NCI-H2196 treated with DMSO at 0.1 percent for 48 hours (cell line): Measurements from ENCODE around the gene KNTC1.
"Not testable (repeated sequence)": the region's sequence is repeated elsewhere in the genome, so short reads cannot be mapped to it uniquely, and the experiment has no call there.

Experiments used
- DNase-seq: peaks from one replicate; lab custom pipeline; 2025; ENCODE audit not compliant: unreplicated experiment; lab: John Stamatoyannopoulos, UW

The KNTC1 gene

DNA sequence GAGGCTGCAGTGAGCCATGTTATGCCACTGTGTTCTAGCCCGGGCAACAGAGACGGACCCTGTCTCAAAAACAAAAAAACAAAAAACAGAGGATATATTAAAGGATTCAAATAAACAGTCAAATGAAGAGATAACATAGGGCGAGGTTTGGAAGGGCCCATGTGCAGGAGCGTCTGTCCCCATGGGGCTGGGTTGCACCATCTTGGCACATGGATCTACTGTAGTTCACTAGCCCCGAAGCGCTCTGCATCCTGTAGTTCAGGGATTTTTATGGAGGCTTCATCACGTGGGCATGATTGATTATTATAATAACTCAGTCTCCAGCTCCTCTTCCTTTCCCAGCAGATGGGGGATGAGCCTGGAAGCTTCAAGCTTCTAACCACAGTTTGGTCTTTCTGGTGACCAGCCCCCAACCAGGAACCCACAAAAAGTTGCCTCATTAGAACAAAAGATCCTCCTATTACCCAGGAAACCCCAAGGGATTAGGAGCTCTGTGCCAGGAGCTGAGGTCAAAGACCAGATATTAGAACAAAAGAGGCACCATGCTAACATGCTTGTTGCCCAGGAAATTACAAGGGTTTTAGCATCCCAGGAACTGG lies 116.3 kb downstream of the KNTC1 start:
- DNase-seq: no peak

DNA sequence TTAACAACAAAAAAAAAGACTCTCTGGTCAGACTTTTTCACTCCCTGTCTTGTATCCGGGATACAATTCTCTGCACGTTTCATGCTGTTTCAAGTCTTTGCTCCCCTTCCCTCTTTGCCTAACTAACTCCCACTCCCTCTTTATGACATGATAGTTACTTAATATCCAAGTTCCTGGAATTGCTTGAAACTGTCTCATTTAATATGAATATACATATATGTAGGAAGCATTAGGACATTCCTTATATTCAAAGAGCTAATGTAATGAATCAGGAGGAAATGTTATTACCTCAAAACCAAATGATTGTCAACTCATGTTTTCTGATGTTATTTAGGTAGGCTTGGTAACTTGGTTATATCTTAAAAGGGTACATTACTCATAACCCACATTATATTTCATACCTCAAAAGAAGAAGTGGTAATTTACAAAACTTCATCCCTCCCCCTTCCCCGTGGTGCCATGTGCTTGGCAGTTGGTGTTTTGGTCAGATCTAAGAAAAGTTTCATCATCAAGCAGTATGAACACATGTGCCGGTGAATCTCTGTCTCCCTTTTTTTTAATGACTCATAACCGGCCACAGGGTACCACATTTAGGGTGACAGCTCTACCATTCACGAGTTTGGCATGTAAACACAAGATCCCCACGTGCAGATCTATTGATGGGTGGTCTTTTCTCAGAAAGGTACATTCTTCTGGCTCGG lies 119.6 kb downstream of the KNTC1 start:
- DNase-seq: no peak

DNA sequence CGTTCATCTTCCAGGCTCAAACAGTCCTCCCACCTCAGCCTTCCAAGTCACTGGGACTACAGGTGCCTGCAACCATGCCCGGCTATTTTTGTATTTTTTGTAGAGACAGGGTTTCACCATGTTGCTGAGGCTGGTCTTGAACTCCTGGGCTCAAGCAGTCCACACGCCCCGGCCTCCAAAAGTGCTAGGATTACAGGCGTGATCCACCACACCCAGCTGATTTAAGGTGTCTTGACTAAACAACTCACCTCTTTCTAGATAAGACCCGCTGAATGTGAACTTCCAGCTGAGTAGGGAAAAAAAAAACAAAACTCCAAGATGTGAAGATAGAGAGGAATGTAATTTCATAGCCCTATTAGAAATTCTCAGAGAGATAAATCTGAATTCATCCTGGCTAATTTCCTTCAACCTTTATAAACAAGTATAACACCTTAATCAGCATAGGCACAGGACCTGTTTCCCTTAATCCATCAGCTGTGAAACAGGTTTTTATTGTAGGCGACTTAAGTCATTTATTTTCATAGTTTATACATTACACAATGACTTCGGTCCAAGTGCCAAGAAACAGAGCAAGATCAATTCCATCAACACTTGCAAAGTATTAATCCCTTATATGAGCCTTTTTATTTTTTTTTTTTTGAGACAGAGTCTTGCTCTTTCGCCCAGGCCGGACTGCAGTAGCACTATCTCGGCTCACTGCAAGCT lies 124.6 kb downstream of the KNTC1 start:
- DNase-seq: no peak

DNA sequence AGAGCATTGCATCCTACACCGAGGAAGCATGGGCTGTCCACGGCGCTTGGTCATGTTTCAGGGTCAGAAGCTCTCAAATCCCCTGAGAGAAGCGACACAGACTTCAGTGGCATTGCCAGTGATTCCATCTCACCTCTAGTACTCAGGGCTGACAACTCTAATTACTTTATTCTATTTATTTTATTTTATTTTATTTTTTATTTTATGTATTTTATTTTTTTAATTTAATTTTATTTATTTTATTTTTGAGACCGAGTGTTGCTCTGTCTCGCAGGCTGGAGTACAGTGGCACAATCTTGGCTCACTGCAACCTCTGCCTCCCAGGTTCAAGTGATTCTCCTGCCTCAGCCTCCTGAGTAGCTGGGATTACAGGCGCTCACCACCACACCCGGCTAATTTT lies 126.2 kb downstream of the KNTC1 start:
- not testable (repeated sequence) for DNase-seq

DNA sequence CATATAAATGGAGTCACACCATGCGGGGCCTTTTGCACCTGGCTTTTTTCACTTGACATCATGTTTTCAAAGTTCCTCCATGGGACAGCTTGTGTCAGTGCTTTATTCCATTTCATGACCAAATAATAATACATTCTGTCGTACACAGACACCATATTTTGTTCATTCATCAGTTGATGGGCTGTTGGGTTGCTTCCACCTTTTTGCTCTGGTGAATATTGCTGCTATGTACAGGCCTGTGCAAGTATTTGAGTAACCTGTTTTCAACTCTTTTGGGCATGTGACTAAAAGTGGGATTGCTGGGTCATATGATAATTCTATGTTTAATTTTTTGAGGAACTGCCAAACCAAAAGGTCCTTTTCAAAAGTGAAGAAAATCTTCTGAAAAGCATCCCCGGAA lies 129.2 kb downstream of the KNTC1 start:
- no peak for DNase-seq

DNA sequence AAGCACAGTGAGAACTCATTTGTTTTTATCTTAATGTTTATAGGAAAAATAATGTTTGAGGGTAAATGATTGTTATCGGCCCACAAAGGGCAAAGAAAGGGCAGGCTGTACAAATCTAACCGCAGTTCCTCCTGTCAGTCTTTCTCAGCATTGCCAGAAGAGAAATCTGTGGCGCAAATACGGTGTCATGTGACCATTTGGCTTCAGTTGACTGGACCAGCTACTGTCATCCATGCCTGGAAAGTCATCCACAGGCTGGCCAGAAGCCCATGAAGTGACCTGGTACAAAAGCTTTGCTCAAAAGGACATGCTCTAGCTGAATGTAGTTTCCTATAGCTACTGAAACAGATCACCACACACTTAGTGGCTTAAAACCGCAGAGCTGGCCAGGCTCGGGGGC lies 132.5 kb downstream of the KNTC1 start:
- no peak for DNase-seq

DNA sequence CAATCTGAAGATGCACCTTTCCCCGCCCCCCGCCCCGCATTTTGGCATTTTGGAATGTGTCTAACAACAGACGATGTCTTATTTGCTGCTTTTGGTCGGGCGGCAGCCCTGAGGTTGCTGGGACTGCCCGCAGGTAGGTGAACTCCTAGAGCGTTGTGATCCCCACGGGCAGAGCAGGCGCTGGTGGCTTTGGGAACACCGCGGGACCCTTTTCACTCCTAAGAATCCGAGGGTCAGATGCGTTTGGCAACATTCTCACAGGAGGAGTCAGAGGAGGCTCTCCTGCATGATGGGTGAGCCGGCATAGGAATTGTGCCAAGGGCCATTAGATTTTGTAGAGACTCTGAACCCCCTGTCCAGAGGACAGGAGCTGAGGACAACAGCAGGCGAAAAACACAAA lies 134.2 kb downstream of the KNTC1 start:
- no peak for DNase-seq

DNA sequence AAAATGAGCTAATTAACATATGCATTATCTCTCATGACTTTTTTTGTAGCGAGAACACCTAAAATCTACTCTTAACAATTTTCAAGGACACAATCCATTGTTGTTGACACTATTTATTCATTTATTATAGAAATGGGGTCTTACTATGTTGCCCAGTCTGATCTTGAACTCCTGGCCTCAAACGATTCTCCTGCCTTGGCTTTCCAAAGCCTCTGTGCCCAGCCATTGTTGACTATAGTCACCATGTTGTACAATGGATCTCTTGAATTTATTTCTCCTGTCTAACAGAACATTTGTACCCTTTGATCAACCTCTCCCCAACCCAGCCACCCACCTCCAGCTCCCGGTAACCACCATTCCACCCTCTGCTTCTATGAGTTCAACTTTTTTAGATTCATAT lies 134.9 kb downstream of the KNTC1 start:
- no peak for DNase-seq

DNA sequence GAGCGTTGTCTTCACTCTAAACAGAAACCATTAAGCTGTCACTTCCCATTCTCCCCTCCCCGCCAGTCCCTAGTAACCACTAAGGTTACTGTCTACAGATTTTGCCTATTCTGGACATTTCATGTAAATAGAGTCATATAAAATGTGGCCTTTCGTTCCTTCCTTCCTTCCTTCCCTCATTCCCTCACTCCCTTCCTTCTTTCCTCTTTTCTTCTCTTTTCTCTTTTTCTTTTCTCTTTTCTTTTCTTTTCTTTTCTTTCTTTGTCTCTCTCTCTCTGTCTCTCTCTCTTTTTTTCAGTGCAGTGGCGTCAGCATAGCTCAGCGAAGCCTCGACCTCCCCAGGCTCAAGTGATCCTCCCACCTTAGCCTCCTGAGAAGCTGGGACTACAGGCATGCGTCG lies 138.3 kb downstream of the KNTC1 start:
- no peak for DNase-seq

DNA sequence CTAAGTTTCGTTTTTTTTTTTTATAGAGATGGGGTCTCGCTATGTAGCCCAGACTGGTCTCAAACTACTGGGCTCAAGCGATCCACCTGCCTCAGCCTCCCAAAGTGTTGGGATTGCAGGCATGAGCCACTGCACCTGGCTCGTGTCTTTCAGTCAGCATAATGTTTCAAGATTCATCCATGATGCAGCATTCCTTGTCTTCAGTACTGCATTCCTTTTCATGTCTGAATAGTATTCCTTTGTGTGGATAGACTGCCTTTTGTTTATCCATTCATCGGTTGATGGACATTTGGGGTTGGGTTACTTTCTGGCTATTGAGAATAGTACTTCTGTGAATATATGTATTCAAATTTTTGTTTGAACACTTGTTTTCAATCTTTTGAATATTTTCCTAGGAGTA lies 138.7 kb downstream of the KNTC1 start:
- no peak for DNase-seq

DNA sequence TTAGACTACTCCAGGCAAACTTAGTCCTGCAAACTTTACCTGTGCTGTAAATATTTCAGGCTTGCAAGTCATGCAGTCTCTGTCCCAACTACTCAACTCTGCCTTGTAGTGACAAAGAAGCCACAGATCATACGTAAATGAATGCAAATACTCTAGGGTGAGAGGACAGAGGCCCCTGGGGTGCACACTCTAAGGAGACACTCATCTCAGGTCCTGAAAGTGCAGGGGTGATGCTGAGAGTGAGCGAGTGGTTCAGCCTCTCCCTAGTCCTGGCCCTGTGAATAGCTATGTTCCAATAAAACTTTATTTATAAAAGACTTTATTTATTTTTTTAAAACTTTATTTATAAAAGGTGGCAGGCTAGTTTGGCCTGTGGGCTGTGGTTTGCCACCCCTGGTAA lies 141.2 kb downstream of the KNTC1 start:
- no peak for DNase-seq

DNA sequence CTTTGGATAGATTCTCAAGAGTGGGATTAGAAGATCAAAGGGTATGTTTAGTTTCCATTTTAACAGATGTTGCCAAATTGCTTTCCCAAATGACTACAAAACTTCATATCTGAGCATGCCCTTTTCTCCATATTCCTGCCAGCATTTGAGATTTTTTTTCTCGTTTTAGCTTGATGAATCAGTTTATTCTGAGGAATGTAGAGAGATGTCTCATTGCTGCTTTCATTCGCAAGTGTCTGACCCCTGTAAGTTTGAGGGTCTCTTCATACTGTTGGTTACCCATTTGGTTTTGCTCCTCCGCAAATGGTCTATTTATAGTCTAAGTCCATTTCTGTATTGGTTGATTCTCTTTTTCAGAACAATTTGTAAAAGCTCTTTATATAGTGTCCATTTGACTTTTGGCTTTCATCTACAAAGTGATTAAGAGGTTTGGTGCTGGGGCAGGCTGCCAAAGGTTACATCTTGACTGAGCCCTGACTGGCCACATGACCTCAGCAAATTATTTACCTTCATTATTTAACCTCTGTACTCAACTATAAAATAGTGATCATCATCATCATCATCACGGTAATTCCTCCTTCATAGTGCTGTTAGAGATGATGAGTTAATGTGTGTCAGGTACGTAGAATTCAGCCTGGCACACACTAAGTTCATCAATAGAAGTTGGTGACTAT lies 142.5 kb downstream of the KNTC1 start:
- no peak for DNase-seq

DNA sequence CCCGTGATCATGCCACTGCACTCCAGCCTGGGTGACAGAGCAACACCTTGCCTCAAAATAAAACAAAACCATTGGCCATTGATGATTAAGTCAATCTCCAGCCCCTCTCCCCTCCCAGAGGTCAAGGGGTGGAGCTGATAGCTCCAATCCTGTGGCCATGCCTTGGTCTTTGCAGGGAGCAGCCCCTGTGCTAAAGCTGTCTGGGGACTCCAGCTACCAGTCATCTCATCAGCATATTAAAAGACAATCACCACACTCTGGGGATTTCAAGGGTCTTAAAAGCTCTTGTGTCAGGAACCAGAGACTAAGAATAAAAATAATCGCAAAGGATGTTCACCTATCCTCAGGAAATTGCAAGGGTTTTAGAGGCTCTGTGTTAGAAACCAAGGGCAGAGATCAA lies 145.5 kb downstream of the KNTC1 start:
- DNase-seq: no peak
